GM12872 (cell line): ENCODE results near the gene SYNE2.

Source experiments
- TF ChIP-seq, protein P1 (sequence below): IDR thresholded peaks from 3 replicates; pipeline ENCODE4 v1.5.1; 2011; ENCODE audit warnings: low read depth, mild to moderate bottlenecking, low read length, moderate library complexity; ENCODE audit not compliant: insufficient read depth

The SYNE2 gene

DNA sequence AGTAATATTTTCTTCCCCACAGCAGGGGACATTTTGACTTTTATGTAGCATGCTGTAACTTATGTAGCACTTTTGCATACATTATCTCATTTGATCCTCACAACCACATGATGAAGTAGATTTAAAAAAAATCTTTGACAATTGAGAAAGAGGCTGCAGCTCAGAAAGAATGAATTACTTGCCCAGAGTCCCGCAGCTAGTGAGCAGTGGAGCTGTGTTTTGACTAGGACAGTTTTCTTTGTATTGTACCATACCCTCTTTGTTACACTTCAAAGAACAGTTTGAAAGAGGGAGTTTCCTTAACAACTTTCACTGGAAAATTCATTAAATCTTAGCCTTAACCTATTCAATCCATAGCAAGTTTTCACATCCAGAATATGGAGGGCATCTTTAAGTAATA, 58.6 kb downstream of the SYNE2 start:
- TF ChIP-seq, protein P1, sequence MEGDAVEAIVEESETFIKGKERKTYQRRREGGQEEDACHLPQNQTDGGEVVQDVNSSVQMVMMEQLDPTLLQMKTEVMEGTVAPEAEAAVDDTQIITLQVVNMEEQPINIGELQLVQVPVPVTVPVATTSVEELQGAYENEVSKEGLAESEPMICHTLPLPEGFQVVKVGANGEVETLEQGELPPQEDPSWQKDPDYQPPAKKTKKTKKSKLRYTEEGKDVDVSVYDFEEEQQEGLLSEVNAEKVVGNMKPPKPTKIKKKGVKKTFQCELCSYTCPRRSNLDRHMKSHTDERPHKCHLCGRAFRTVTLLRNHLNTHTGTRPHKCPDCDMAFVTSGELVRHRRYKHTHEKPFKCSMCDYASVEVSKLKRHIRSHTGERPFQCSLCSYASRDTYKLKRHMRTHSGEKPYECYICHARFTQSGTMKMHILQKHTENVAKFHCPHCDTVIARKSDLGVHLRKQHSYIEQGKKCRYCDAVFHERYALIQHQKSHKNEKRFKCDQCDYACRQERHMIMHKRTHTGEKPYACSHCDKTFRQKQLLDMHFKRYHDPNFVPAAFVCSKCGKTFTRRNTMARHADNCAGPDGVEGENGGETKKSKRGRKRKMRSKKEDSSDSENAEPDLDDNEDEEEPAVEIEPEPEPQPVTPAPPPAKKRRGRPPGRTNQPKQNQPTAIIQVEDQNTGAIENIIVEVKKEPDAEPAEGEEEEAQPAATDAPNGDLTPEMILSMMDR = no peak

DNA sequence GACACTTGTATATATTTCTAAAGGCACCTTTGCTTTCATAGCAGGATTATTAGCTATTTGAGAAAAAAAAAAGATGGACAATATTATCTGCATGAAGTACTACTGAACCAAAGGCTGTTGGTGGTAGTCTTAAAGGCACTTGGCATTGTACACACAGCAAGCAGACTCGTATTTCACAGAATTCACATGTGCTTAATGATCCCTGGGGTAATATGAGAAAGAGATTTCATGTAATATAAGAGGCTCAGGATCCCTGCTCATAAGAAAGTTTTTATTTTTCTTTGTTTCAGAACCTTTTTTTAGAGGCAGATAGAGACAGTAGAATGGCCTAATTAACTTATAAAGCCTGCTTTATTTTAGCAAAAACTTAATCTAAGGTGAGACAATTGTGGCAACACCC, 59.5 kb downstream of the SYNE2 start:
- TF ChIP-seq, protein P1 = no peak

DNA sequence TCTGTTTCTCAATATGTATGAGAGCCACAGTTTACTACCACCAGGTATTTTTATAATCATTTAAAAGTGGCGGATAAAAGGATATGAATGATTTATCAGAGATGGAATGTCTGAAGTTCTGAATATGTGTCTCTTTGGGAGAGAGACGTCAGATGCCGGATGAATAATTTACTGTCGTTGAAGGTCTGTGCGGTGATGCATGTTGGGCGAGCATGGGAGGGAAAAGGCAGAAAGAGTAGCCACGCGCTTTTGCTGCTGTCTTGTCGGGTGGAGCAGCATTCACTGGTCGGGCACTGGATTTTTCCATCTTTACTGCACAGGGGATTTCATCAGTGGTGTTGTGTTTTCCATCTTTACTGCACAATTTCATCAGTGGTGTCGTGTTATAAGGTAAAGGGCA, 65.6 kb downstream of the SYNE2 start:
- TF ChIP-seq, protein P1 = no peak

DNA sequence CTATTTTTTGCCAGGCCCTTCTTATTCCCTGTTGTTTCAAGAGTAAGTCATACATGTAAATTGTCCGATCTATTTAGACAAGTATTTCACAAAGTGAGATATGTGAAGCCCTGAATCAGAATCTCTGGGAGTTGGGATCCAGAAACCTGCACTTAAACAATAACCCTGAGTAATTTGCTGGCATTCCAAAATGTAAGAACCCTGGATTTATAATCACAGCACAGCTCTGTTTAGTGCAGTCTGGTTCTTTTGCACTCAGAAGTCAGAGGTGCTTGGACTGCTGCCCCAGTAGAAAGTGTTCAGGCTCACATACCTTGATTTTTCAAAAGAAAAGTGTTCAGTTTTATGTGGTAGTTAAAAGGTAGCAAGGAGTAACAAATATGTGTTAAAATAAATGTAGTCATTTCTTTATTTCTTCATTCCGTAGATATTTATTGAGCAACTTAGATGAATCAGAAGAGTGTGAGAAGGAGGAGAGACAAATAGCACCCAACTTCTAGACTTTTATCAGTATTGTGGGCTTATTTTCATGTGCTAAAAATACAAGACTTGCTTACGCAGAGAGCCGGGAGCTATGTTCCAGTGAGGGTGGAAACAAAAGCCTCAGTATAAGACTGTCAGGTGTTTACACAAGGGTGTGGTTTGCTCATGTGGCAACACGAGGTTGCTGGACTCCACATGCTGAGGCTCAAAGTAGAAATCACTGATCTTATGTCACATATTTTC, 70.1 kb downstream of the SYNE2 start:
- TF ChIP-seq, protein P1 = no peak

DNA sequence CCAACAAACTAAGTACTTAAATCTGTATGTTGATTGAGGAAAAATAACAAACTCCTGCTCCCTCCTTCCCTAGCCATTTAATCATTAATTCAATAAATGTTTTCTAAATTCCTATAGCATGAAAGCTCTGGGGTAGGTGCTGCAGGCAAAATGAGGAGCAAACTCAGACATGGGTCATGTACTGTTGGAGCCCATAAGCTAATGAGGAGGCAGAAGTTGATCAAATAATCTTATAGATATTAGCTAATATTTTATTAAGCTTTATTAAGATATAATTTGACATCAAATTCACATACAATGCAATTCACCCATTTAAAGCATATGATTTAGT, 70.6 kb downstream of the SYNE2 start:
- TF ChIP-seq, protein P1 = no peak

DNA sequence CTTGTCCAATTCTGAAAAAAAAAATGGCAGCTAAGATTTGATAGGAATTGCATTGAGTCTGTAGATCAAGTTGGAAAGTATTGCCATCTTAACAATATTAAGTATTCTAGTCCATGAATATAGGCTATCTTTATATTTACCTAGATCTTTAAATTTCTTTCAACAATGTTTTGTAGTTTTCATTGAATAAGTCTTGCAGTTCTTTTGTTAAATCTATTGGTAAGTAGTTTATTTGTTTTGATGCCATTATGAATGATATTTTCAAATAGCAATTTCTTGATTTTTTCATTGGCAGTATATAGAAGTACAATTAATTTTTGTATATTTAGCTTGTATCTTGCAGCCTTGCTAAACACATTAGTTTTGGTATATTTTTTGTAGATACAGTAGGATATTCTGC, 71.6 kb downstream of the SYNE2 start:
- TF ChIP-seq, protein P1 = no peak

DNA sequence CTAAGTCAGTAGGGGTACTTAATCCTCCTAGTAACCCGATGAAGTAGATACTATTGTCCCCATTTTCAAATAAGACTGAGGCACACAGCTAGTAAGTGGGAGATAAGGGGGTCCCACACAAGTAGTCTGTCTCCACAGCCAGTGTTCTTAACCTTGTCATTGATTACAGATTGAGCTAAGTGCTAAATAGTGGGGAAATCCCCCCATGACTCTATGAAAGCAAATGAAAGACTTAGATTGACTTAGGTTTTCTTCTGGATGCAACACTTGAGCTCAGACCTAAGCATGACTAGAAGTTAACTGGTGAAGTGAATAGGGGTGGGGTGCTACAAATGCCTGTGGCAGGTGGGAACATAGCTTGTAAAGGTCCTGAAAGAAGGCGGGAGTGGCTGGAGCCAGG, 73.8 kb downstream of the SYNE2 start:
- TF ChIP-seq, protein P1 = no peak
